SU-DHL-6 (cell line): Measurements from ENCODE around the gene STK16.
"Not testable (repeated sequence)": the region's sequence is repeated elsewhere in the genome, so short reads cannot be mapped to it uniquely, and the experiment has no call there.

Experiments used
- H2AFZ ChIP-seq: fragments of 200-600 bp; sonication (generic); 2 replicates; pipeline ENCODE4 v1.6.1; 2014; ENCODE audit warnings: low read depth, mild to moderate bottlenecking, moderate library complexity, mixed read lengths, antibody characterized with exemption, low read length; ENCODE audit not compliant: severe bottlenecking
- H3F3A ChIP-seq: fragments of 200-600 bp; shearing (Covaris generic); 2 replicates; pipeline ENCODE4 v1.6.0; 2016; ENCODE audit warnings: antibody characterized with exemption, mild to moderate bottlenecking; ENCODE audit not compliant: insufficient read depth
- H3K27ac ChIP-seq: fragments of 200-600 bp; sonication (generic); 2 replicates; pipeline ENCODE4 v1.5.1; 2016; ENCODE audit warnings: low read depth, mild to moderate bottlenecking, low read length, moderate library complexity, mixed read lengths
- H3K27me3 ChIP-seq: fragments of 200-600 bp; sonication (generic), shearing (Covaris generic); 2 replicates; pipeline ENCODE4 v1.6.0; 2014; ENCODE audit warnings: mild to moderate bottlenecking, low read length
- H3K36me3 ChIP-seq: fragments of 200-600 bp; sonication (generic); 2 replicates; pipeline ENCODE4 v1.6.1; 2014; ENCODE audit warnings: mild to moderate bottlenecking, low read length, mixed read lengths
- H3K4me2 ChIP-seq: fragments of 300-600, 200-600 bp; shearing (Covaris generic), sonication (generic); 2 replicates; pipeline ENCODE4 v1.6.0; 2014; ENCODE audit warnings: low read length, low read depth, mild to moderate bottlenecking; ENCODE audit not compliant: poor library complexity, severe bottlenecking
- H3K4me3 ChIP-seq: fragments of 200-600 bp; sonication (generic); 2 replicates; pipeline ENCODE4 v1.5.1; 2014; ENCODE audit warnings: antibody characterized with exemption, low read length, mild to moderate bottlenecking, mixed read lengths; ENCODE audit not compliant: insufficient read depth, poor library complexity, severe bottlenecking
- H3K79me2 ChIP-seq: fragments of 200-600 bp; sonication (generic); 2 replicates; pipeline ENCODE4 v1.6.1; 2014; ENCODE audit warnings: mild to moderate bottlenecking, low read length, moderate library complexity; ENCODE audit not compliant: insufficient read depth
- H3K9ac ChIP-seq: fragments of 200-600 bp; sonication (generic); 2 replicates; pipeline ENCODE4 v1.7.0; 2014; ENCODE audit warnings: mild to moderate bottlenecking, low read length
- H3K9me2 ChIP-seq: fragments of 200-600 bp; sonication (generic); replicated peaks from 2 replicates; pipeline ENCODE4 v1.6.1; 2014; ENCODE audit warnings: low read length; ENCODE audit not compliant: insufficient read depth
- H3K9me3 ChIP-seq: fragments of 200-600 bp; sonication (generic); 2 replicates; pipeline ENCODE4 v1.6.1; 2014; ENCODE audit warnings: low read length, mixed read lengths; ENCODE audit not compliant: insufficient read depth
- H4K20me1 ChIP-seq: fragments of 200-600 bp; sonication (generic); 2 replicates; pipeline ENCODE4 v1.6.1; 2014; ENCODE audit warnings: low read depth, mild to moderate bottlenecking, antibody characterized with exemption, low read length, moderate library complexity, mixed read lengths
- EZH2phosphoT487 ChIP-seq: fragments of 200-600 bp; sonication (generic), shearing (Covaris generic); conservative IDR thresholded peaks from 2 replicates; pipeline ENCODE4 v1.6.1; 2018; ENCODE audit warnings: mild to moderate bottlenecking, antibody characterized with exemption, low read length, moderate library complexity, mixed read lengths
- TF ChIP-seq, protein P1 (sequence below): fragments of 200-600 bp; sonication (generic); IDR thresholded peaks from one replicate; pipeline ENCODE4 v1.5.1; 2017; ENCODE audit warnings: antibody characterized with exemption, mild to moderate bottlenecking, low read length, moderate library complexity; ENCODE audit not compliant: insufficient read depth, poor library complexity, severe bottlenecking

STK16 gene

DNA sequence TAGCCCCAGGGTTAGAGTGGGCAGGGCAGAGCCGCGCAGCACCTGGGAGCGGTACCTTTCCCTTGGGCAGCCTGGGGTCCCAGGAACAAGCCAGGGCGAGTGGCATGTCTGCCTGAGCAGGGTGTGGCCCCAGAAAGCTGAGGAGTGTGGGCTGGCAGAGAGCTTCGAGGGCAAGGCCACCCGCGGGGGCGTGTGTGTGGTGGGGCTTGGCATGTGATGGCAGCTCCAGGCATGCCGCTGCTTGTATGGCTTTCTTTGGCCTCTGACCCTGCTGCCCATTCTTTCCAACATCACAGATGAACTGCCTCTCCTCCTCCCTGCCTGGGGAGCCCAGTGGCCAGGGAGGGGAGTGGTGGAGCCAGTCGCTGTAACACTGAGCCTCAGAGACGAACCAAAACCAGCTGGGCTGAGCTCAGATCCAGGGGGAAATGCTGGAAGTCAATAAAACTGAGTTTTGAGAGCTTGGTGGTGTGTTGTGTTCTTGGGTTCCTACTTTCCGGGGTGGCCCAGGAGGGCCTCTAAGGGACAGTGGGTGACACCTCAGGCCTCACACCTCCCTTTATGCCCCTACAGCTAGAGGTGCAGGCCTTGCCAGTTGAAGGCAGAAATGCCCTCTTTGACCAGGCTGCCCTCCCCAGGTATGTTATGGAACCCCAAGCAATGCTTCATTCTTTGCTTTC, 41.3 kb downstream of the STK16 start:
- no peaks in the 10 kb centered on the region for H3K27me3 ChIP-seq
- H3F3A ChIP-seq = no peaks in the 10 kb centered on the region
- no peak overlapping the region for H3K27ac ChIP-seq
- H3K4me2 ChIP-seq = no peak overlapping the region
- no peak overlapping the region for H3K4me3 ChIP-seq
- H4K20me1 ChIP-seq = no peaks in the 10 kb centered on the region
- no peak overlapping the region for H3K9ac ChIP-seq
- TF ChIP-seq, protein P1, sequence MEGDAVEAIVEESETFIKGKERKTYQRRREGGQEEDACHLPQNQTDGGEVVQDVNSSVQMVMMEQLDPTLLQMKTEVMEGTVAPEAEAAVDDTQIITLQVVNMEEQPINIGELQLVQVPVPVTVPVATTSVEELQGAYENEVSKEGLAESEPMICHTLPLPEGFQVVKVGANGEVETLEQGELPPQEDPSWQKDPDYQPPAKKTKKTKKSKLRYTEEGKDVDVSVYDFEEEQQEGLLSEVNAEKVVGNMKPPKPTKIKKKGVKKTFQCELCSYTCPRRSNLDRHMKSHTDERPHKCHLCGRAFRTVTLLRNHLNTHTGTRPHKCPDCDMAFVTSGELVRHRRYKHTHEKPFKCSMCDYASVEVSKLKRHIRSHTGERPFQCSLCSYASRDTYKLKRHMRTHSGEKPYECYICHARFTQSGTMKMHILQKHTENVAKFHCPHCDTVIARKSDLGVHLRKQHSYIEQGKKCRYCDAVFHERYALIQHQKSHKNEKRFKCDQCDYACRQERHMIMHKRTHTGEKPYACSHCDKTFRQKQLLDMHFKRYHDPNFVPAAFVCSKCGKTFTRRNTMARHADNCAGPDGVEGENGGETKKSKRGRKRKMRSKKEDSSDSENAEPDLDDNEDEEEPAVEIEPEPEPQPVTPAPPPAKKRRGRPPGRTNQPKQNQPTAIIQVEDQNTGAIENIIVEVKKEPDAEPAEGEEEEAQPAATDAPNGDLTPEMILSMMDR = no peak
- TF ChIP-seq EZH2phosphoT487 = no peak
- no peaks in the 10 kb centered on the region for H3K36me3 ChIP-seq
- no peaks in the 10 kb centered on the region for H3K9me3 ChIP-seq
- no peak overlapping the region for H2AFZ ChIP-seq
- no peaks in the 10 kb centered on the region for H3K79me2 ChIP-seq
- no peaks in the 10 kb centered on the region for H3K9me2 ChIP-seq

DNA sequence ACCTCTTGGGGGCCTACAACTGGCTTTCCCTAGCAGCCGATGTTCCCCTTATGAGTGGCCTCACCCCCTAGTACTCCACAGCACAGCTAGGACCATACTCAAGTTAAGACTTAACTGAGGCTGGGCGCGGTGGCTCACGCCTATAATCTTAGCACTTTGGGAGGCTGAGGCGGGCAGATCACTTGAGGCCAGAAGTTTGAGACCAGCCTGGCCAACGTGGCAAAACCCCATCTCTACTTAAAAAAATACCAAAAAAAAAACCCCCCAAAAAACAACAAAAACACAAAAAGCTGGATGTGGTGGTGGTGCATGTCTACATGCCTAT, 41.8 kb downstream of the STK16 start:
- not testable (repeated sequence) for H3K9ac ChIP-seq, H3F3A ChIP-seq, H4K20me1 ChIP-seq, H3K27ac ChIP-seq, H3K4me3 ChIP-seq, H3K36me3 ChIP-seq, H3K27me3 ChIP-seq, H3K4me2 ChIP-seq, H3K79me2 ChIP-seq, H2AFZ ChIP-seq, H3K9me3 ChIP-seq, H3K9me2 ChIP-seq

DNA sequence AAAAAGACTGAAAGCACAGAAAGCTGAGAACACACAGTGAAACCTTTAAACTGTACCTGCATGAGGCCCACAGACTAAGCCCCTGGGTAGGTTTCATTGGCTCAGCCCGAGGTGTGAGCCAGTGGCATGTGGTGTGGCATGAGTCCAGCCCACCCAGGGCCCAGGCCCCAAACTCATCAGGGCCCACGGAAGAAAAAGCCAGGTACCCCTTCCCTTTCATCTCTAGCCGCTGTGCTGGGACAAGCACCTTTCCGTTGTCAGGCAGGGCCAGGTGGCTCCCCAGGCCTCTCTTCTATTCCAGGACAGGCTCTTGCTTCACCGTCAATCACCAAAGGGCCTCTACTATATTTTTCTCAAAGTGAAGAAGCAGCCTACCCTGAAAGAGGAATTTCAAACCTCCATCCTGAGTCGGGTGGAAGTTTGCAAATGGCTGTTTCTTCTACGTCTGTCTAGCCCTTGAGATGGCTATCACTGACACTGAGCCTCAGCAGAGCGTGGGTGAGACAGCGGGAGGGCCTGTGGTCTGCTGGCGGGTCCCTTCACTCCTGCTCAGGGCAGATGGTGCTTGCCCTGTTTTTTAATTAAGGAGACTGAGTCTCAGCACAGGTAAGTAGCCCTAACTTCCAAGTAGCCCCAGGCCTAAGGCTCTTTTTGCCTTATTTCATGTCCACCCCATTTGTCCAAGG, 42.4 kb downstream of the STK16 start:
- H3F3A ChIP-seq = no peaks in the 10 kb centered on the region
- no peak overlapping the region for H3K27ac ChIP-seq
- H3K79me2 ChIP-seq = no peaks in the 10 kb centered on the region
- TF ChIP-seq EZH2phosphoT487 = no peak
- TF ChIP-seq, protein P1 = no peak
- H3K4me2 ChIP-seq = no peak overlapping the region
- H3K4me3 ChIP-seq = no peak overlapping the region
- H2AFZ ChIP-seq = no peak overlapping the region
- H3K27me3 ChIP-seq = no peaks in the 10 kb centered on the region
- H3K9ac ChIP-seq = no peak overlapping the region
- H4K20me1 ChIP-seq = no peaks in the 10 kb centered on the region
- no peaks in the 10 kb centered on the region for H3K9me2 ChIP-seq
- H3K9me3 ChIP-seq = no peaks in the 10 kb centered on the region
- no peaks in the 10 kb centered on the region for H3K36me3 ChIP-seq

DNA sequence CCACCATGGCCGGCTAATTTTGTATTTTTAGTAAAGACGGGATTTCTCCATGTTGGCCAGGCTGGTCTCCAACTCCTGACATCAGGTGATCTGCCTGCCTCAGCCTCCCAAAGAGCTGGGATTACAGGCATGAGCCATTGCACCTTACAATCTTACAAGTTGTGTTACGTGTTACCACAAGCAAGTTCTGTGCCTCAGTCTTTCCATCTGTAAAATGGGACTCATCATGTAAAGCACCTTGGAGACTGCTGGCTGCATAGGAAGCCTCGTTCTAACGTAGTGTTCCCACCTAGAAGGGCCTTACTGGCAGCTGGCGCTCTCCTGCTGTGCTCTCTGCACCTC, 43.9 kb downstream of the STK16 start:
- Histone ChIP-seq H3K9me3 (no peaks in the 10 kb centered on the region), H3K4me2 (no peak overlapping the region), H3K27me3 (no peaks in the 10 kb centered on the region), H3F3A (no peaks in the 10 kb centered on the region), H4K20me1 (no peaks in the 10 kb centered on the region), H3K36me3 (no peaks in the 10 kb centered on the region), H2AFZ (no peak overlapping the region), H3K4me3 (no peak overlapping the region), H3K79me2 (no peaks in the 10 kb centered on the region), H3K27ac (no peak overlapping the region), H3K9me2 (no peaks in the 10 kb centered on the region), H3K9ac (no peak overlapping the region)
- TF ChIP-seq, protein P1 = no peak
- TF ChIP-seq EZH2phosphoT487 = no peak
